K562 (cell line): ENCODE data around the gene CCDC158. TPM values are rescaled to one million over a fixed set of nuclear protein-coding genes. Genes with fewer than 3 reads are reported as not detected.

Experiments
- CCNT2 ChIP-seq: IDR thresholded peaks from 2 replicates; pipeline ENCODE4 v1.6.1; 2011; ENCODE audit warnings: borderline replicate concordance, low read depth, mild to moderate bottlenecking, moderate library complexity, mixed read lengths, low read length; ENCODE audit not compliant: insufficient read length; ENCODE audit errors: extremely low read depth
- CXXC5 ChIP-seq: fragments of 250-450 bp; sonication (Bioruptor Pico); IDR thresholded peaks from 2 replicates; pipeline ENCODE4 v1.8.0; 2022; ENCODE audit warnings: inconsistent platforms, mild to moderate bottlenecking, moderate library complexity
- EP300 ChIP-seq: IDR thresholded peaks from 2 replicates; pipeline ENCODE4 v1.6.1; 2012; ENCODE audit warnings: low read length, improper control_type of control experiment
- FOS ChIP-seq: IDR thresholded peaks from 3 replicates; pipeline ENCODE4 v1.6.1; 2011; ENCODE audit not compliant: insufficient read length; ENCODE audit errors: extremely low read depth
- FOXP1 ChIP-seq: sonication (generic); formaldehyde crosslinking; IDR thresholded peaks from 2 replicates; pipeline ENCODE4 v1.8.0; 2022; ENCODE audit warnings: mild to moderate bottlenecking, missing genetic modification reagents
- HCFC1 ChIP-seq: IDR thresholded peaks from 2 replicates; pipeline ENCODE4 v1.6.1; 2012; ENCODE audit warnings: low read depth, low read length, improper control_type of control experiment
- HNRNPL ChIP-seq: fragments of 200-400 bp; formaldehyde crosslinking; IDR thresholded peaks from 2 replicates; pipeline ENCODE4 v1.6.1; 2017; ENCODE audit warnings: low read depth, mild to moderate bottlenecking, low read length
- HOXB6 ChIP-seq: fragments of 250-450 bp; sonication (Bioruptor Pico); IDR thresholded peaks from 2 replicates; pipeline ENCODE4 v1.5.1; 2022; ENCODE audit warnings: mild to moderate bottlenecking, borderline replicate concordance
- KLF13 ChIP-seq: fragments of 450-650 bp; IDR thresholded peaks from 2 replicates; pipeline ENCODE4 v1.6.1; 2016; ENCODE audit warnings: missing genetic modification characterization, low read depth, mild to moderate bottlenecking, missing compliant biosample characterization, moderate library complexity, borderline replicate concordance
- MCM5 ChIP-seq: fragments of 450-650 bp; IDR thresholded peaks from 2 replicates; pipeline ENCODE4 v1.6.1; 2016; ENCODE audit warnings: low read depth
- MECOM ChIP-seq: fragments of 250-450 bp; sonication (Bioruptor Pico); IDR thresholded peaks from 2 replicates; pipeline ENCODE4 v1.8.0; 2022; ENCODE audit warnings: inconsistent platforms
- NCOA6 ChIP-seq: fragments of 450-650 bp; IDR thresholded peaks from 2 replicates; pipeline ENCODE4 v1.6.1; 2017; ENCODE audit warnings: mild to moderate bottlenecking
- NEUROD1 ChIP-seq: fragments of 150-350 bp; IDR thresholded peaks from 2 replicates; pipeline ENCODE4 v1.6.1; 2014; ENCODE audit warnings: borderline replicate concordance, low read length, low read depth; ENCODE audit not compliant: partially characterized antibody
- NFIX ChIP-seq: fragments of 250-450 bp; sonication (Bioruptor Pico); IDR thresholded peaks from 2 replicates; pipeline ENCODE4 v1.4.0; 2020; ENCODE audit warnings: low read depth, mild to moderate bottlenecking, moderate library complexity
- NRF1 ChIP-seq, 2 experiments: fragments of 450-650 bp; IDR thresholded peaks in 1 of 2; conservative IDR thresholded peaks in 1 of 2; 2 replicates each; pipeline ENCODE4 v1.6.1; 2014; ENCODE audit warnings: mild to moderate bottlenecking in 2 of 2
- PHF8 ChIP-seq: fragments of 200-600 bp; sonication (generic); IDR thresholded peaks from 2 replicates; pipeline ENCODE4 v1.6.1; 2012; ENCODE audit warnings: mixed run types, mild to moderate bottlenecking, inconsistent platforms, low read length, moderate library complexity, borderline replicate concordance
- SAFB2 ChIP-seq: fragments of 200-400 bp; formaldehyde crosslinking; IDR thresholded peaks from 2 replicates; pipeline ENCODE4 v1.6.1; 2018; ENCODE audit warnings: borderline replicate concordance, low read length, low read depth, moderate library complexity; ENCODE audit not compliant: severe bottlenecking
- SETDB1 ChIP-seq: IDR thresholded peaks from one replicate; pipeline ENCODE4 v1.6.1; 2012; ENCODE audit warnings: low read length, control low read depth, inconsistent platforms
- SMC3 ChIP-seq: conservative IDR thresholded peaks from 2 replicates; pipeline ENCODE4 v1.6.1; 2011; ENCODE audit warnings: low read depth, low read length, improper control_type of control experiment; ENCODE audit not compliant: insufficient read depth
- SP1 ChIP-seq: sonication (generic); formaldehyde crosslinking; IDR thresholded peaks from 2 replicates; pipeline ENCODE4 v1.8.1; 2022; ENCODE audit warnings: mild to moderate bottlenecking, missing genetic modification reagents
- ZFX ChIP-seq: sonication (generic); formaldehyde crosslinking; IDR thresholded peaks from 2 replicates; pipeline ENCODE4 v1.8.0; 2022; ENCODE audit warnings: mild to moderate bottlenecking, missing genetic modification reagents, moderate library complexity
- ZNF232 ChIP-seq: sonication (generic); formaldehyde crosslinking; IDR thresholded peaks from 2 replicates; pipeline ENCODE4 v1.8.0; 2022; ENCODE audit warnings: mild to moderate bottlenecking, missing genetic modification reagents
- ZNF347 ChIP-seq: fragments of 450-650 bp; formaldehyde crosslinking; IDR thresholded peaks from 2 replicates; pipeline ENCODE4 v1.4.0; 2020; ENCODE audit warnings: low read depth, mild to moderate bottlenecking, moderate library complexity
- polyA plus RNA-seq, 8 experiments: library from polyadenylated mRNA; depleted of rRNA in 4 of 8; stranded (reverse) in 5 of 8; unstranded in 3 of 8; fragments of >200 nt; fragmentation: Nextera tagmentation in 2 of 8; fragmentation: Illumina TruSeq in 1 of 8; extraction: Ambion mirVana in 2 of 8; extraction: Trizol in 1 of 8; gene quantifications; 2 replicates each; pipeline versions ENCODE4 v1.2.1 to v1.2.3, GENCODE V29; 2011 to 2014; ENCODE audit warnings: inconsistent platforms in 1 of 8, missing spikeins in 1 of 8
- total RNA-seq, 7 experiments: library from RNA; depleted of rRNA in 6 of 7; stranded (reverse); fragments of >200 nt in 6 of 7; fragmentation: Illumina TruSeq in 2 of 7; extraction: Trizol in 2 of 7; gene quantifications; 2 replicates each; pipeline versions ENCODE4 v1.2.1 to v1.2.3, GENCODE V29; 2011 to 2021; ENCODE audit warnings: low replicate concordance in 1 of 7
- TF ChIP-seq, protein P1 (sequence below): fragments of 450-650 bp; IDR thresholded peaks from 2 replicates; pipeline ENCODE4 v1.6.1; 2016; ENCODE audit warnings: mild to moderate bottlenecking
- TF ChIP-seq, protein P2 (sequence below): sonication (generic); formaldehyde crosslinking; IDR thresholded peaks from 2 replicates; pipeline ENCODE4 v1.9.0; 2022; ENCODE audit warnings: mild to moderate bottlenecking, missing genetic modification reagents
- TF ChIP-seq, protein P3 (sequence below): fragments of 450-650 bp; IDR thresholded peaks from 2 replicates; pipeline ENCODE4 v1.7.0; 2016; ENCODE audit warnings: borderline replicate concordance

Gene CCDC158
- total and polyA plus RNA-seq, 9 of the 15 experiments (the other 6 are each of a cell fraction or from before 2014, with no cell fraction given) = not detected

GRCh38 chr4:76301068-76301774 is 119.7 kb downstream of the CCDC158 start (continued):
- TF ChIP-seq, protein P1, sequence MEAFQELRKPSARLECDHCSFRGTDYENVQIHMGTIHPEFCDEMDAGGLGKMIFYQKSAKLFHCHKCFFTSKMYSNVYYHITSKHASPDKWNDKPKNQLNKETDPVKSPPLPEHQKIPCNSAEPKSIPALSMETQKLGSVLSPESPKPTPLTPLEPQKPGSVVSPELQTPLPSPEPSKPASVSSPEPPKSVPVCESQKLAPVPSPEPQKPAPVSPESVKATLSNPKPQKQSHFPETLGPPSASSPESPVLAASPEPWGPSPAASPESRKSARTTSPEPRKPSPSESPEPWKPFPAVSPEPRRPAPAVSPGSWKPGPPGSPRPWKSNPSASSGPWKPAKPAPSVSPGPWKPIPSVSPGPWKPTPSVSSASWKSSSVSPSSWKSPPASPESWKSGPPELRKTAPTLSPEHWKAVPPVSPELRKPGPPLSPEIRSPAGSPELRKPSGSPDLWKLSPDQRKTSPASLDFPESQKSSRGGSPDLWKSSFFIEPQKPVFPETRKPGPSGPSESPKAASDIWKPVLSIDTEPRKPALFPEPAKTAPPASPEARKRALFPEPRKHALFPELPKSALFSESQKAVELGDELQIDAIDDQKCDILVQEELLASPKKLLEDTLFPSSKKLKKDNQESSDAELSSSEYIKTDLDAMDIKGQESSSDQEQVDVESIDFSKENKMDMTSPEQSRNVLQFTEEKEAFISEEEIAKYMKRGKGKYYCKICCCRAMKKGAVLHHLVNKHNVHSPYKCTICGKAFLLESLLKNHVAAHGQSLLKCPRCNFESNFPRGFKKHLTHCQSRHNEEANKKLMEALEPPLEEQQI = no peak
- TF ChIP-seq, protein P2, sequence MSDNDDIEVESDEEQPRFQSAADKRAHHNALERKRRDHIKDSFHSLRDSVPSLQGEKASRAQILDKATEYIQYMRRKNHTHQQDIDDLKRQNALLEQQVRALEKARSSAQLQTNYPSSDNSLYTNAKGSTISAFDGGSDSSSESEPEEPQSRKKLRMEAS (CRISPR knock-in tag) = no peak
- TF ChIP-seq CCNT2 (peak; percentile 67), PHF8 (no peak), HCFC1 (no peak), SETDB1 (no peak), ZFX (CRISPR knock-in tag) (no peak), MECOM (no peak), HNRNPL (no peak), SP1 (CRISPR knock-in tag) (peak; percentile 51; the same call in 1 of the 2 replicates), NCOA6 (no peak), SMC3 (no peak), FOXP1 (CRISPR knock-in tag) (no peak), EP300 (peak; percentile 91), MCM5 (no peak), FOS (peak; percentile 48), ZNF232 (CRISPR knock-in tag) (no peak), SAFB2 (no peak), NFIX (no peak), HOXB6 (CRISPR knock-in tag) (no peak), ZNF347 (CRISPR knock-in tag) (no peak), CXXC5 (CRISPR knock-in tag) (no peak), NEUROD1 (peak; percentile 31), KLF13 (tag) (no peak), NRF1 (conservative IDR thresholded peaks at IDR 0.05 in 1 of 2, IDR thresholded peaks at IDR 0.05 in 1 of 2) (peak; percentile 48 to 55)
- TF ChIP-seq, protein P3, sequence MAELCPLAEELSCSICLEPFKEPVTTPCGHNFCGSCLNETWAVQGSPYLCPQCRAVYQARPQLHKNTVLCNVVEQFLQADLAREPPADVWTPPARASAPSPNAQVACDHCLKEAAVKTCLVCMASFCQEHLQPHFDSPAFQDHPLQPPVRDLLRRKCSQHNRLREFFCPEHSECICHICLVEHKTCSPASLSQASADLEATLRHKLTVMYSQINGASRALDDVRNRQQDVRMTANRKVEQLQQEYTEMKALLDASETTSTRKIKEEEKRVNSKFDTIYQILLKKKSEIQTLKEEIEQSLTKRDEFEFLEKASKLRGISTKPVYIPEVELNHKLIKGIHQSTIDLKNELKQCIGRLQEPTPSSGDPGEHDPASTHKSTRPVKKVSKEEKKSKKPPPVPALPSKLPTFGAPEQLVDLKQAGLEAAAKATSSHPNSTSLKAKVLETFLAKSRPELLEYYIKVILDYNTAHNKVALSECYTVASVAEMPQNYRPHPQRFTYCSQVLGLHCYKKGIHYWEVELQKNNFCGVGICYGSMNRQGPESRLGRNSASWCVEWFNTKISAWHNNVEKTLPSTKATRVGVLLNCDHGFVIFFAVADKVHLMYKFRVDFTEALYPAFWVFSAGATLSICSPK = no peak
